HG03064 (cell line): ENCODE results near the gene ATF7.
A peak's percentile ranks its signal among the peaks of the same experiment; 100 is the strongest.
"Not testable (repeated sequence)": the region's sequence is repeated elsewhere in the genome, so short reads cannot be mapped to it uniquely, and the experiment has no call there.

Experiments used
- ATAC-seq: cut with Tn5 transposase; IDR thresholded peaks from one replicate; pipeline ENCODE4 v1.9.1; 2021; ENCODE audit warnings: low read depth; ENCODE audit not compliant: unreplicated experiment

The ATF7 gene

GRCh38 chr12:53631721-53632120, 5.5 kb upstream of the ATF7 start:
- no peak for ATAC-seq

GRCh38 chr12:53627919-53628318, 1.7 kb upstream of the ATF7 start:
- ATAC-seq, result no peak

- peak; percentile 1 for ATAC-seq
Measured at GRCh38 chr12:53626702-53627169, 554 bp upstream of the ATF7 start.

GRCh38 chr12:53625373-53625945, 723 bp downstream of the ATF7 start:
- no peak for ATAC-seq

- ATAC-seq, result no peak
Measured at GRCh38 chr12:53624956-53625355, 1.2 kb downstream of the ATF7 start.

- ATAC-seq, result no peak
Measured at GRCh38 chr12:53624458-53624857, 1.7 kb downstream of the ATF7 start.

GRCh38 chr12:53623548-53624385, 2.4 kb downstream of the ATF7 start:
- no peak for ATAC-seq

- no peak for ATAC-seq
Measured at GRCh38 chr12:53622724-53623123, 3.5 kb downstream of the ATF7 start.

GRCh38 chr12:53618275-53618674, 7.9 kb downstream of the ATF7 start:
- ATAC-seq, result no peak

GRCh38 chr12:53617700-53618099, 8.5 kb downstream of the ATF7 start:
- ATAC-seq, result no peak

GRCh38 chr12:53616950-53617349, 9.2 kb downstream of the ATF7 start:
- ATAC-seq, result no peak

- ATAC-seq, result no peak
Measured at GRCh38 chr12:53613821-53614220, 12.4 kb downstream of the ATF7 start.

GRCh38 chr12:53612978-53613377, 13.2 kb downstream of the ATF7 start:
- no peak for ATAC-seq

GRCh38 chr12:53611304-53611703, 14.9 kb downstream of the ATF7 start:
- ATAC-seq, result no peak

- not testable (repeated sequence) for ATAC-seq
Measured at GRCh38 chr12:53606688-53607087, 19.5 kb downstream of the ATF7 start.

GRCh38 chr12:53604581-53604980, 21.6 kb downstream of the ATF7 start:
- no peak for ATAC-seq

GRCh38 chr12:53603804-53604203, 22.4 kb downstream of the ATF7 start:
- no peak for ATAC-seq

- no peak for ATAC-seq
Measured at GRCh38 chr12:53603196-53603595, 23.0 kb downstream of the ATF7 start.

- no peak for ATAC-seq
Measured at GRCh38 chr12:53602176-53602864, 23.9 kb downstream of the ATF7 start.

- no peak for ATAC-seq
Measured at GRCh38 chr12:53601296-53601847, 24.8 kb downstream of the ATF7 start.
